ENCODE measurements around the gene UBE2O.

GRCh38 chr17:76405967-76406647 lies 46.8 kb downstream of the UBE2O start:
- TF ChIP-seq POLR2A (IDR thresholded peaks at IDR 0.05) (no peak), CTCF (IDR thresholded peaks at IDR 0.05) (no peak)

All from Peyer's patch (tissue), 4 donors.